HepG2 (cell line): Measurements from ENCODE around the gene ST3GAL5. TPM values are rescaled to one million over a fixed set of nuclear protein-coding genes. Genes with fewer than 3 reads are reported as not detected.

Experiments
- AGO2 ChIP-seq: fragments of 200-400 bp; formaldehyde crosslinking; optimal IDR thresholded peaks from 2 replicates; pipeline ENCODE3; 2017; ENCODE audit warnings: mild to moderate bottlenecking, low read depth, low read length, moderate library complexity
- BHLHE40 ChIP-seq: IDR thresholded peaks from 2 replicates; pipeline ENCODE4 v1.6.1; 2011; ENCODE audit warnings: low read length, improper control_type of control experiment
- HMG20A ChIP-seq: IDR thresholded peaks from 2 replicates; pipeline ENCODE4 v1.6.1; 2016; ENCODE audit warnings: borderline replicate concordance
- KLF15 ChIP-seq: sonication (generic); formaldehyde crosslinking; IDR thresholded peaks from 2 replicates; pipeline ENCODE4 v1.8.1; 2023; ENCODE audit warnings: borderline replicate concordance, mild to moderate bottlenecking, inconsistent platforms, missing genetic modification reagents, mixed read lengths
- MTA3 ChIP-seq: sonication (generic); formaldehyde crosslinking; IDR thresholded peaks from 2 replicates; pipeline ENCODE4 v1.4.0; 2020; ENCODE audit warnings: missing genetic modification reagents
- MZF1 ChIP-seq: sonication (generic); formaldehyde crosslinking; IDR thresholded peaks from 2 replicates; pipeline ENCODE4 v1.8.1; 2023; ENCODE audit warnings: mild to moderate bottlenecking, missing genetic modification reagents, borderline replicate concordance
- NFYB ChIP-seq: sonication (generic); formaldehyde crosslinking; IDR thresholded peaks from 2 replicates; pipeline ENCODE4 v1.4.0; 2020; ENCODE audit warnings: missing genetic modification reagents
- SOX6 ChIP-seq, 2 experiments: fragments of 450-650 bp in 1 of 2; sonication (generic) in 1 of 2; formaldehyde crosslinking in 1 of 2; IDR thresholded peaks; 2 replicates each; pipeline versions ENCODE4 v1.4.0 to v1.6.1; 2017 to 2020; ENCODE audit warnings: antibody characterized with exemption in 1 of 2, mild to moderate bottlenecking in 1 of 2, missing genetic modification reagents in 1 of 2
- SP2 ChIP-seq: sonication (generic); formaldehyde crosslinking; IDR thresholded peaks from 2 replicates; pipeline ENCODE4 v1.5.1; 2020; ENCODE audit warnings: mild to moderate bottlenecking, missing genetic modification reagents
- ZNF263 ChIP-seq: sonication (generic); formaldehyde crosslinking; IDR thresholded peaks from 2 replicates; pipeline ENCODE4 v1.4.0; 2020; ENCODE audit warnings: missing genetic modification reagents
- ZNF264 ChIP-seq: sonication (generic); formaldehyde crosslinking; IDR thresholded peaks from 2 replicates; pipeline ENCODE4 v1.4.0; 2020; ENCODE audit warnings: missing genetic modification reagents
- polyA plus RNA-seq, 8 experiments: library from polyadenylated mRNA; depleted of rRNA in 3 of 8; stranded (reverse) in 7 of 8; unstranded in 1 of 8; fragments of >200 nt; fragmentation: Illumina TruSeq in 4 of 8; extraction: Trizol in 4 of 8; gene quantifications; 2 replicates each; pipeline versions ENCODE4 v1.2.1 to v1.2.3, GENCODE V29; 2011 to 2016; ENCODE audit warnings: low read depth in 4 of 8, missing spikeins in 1 of 8, mixed read lengths in 1 of 8; ENCODE audit not compliant: insufficient read depth in 1 of 8
- total RNA-seq, 5 experiments: library from RNA; depleted of rRNA; stranded (reverse); fragments of >200 nt; fragmentation: Illumina TruSeq; extraction: Trizol; gene quantifications; 2 replicates each; pipeline ENCODE4 v1.2.3, GENCODE V29; 2016; ENCODE audit warnings: low read depth in 1 of 5
- TF ChIP-seq, protein P1 (sequence below): sonication (generic); formaldehyde crosslinking; IDR thresholded peaks from 2 replicates; pipeline ENCODE4 v1.8.0; 2022; ENCODE audit warnings: mild to moderate bottlenecking, missing genetic modification reagents; ENCODE audit not compliant: insufficient replicate concordance
- TF ChIP-seq, protein P2 (sequence below): sonication (generic); formaldehyde crosslinking; IDR thresholded peaks from 2 replicates; pipeline ENCODE4 v1.8.0; 2022; ENCODE audit warnings: low read depth, missing genetic modification reagents
- TF ChIP-seq, protein P3 (sequence below): sonication (generic); formaldehyde crosslinking; IDR thresholded peaks from 2 replicates; pipeline ENCODE4 v1.5.1; 2020; ENCODE audit warnings: mild to moderate bottlenecking, missing genetic modification reagents
- TF ChIP-seq, protein P4 (sequence below): sonication (generic); formaldehyde crosslinking; IDR thresholded peaks from 2 replicates; pipeline ENCODE4 v1.4.0; 2020; ENCODE audit warnings: mild to moderate bottlenecking, missing genetic modification reagents
- TF ChIP-seq, protein P5 (sequence below): sonication (generic); formaldehyde crosslinking; conservative IDR thresholded peaks from 2 replicates; pipeline ENCODE4 v1.4.0; 2020; ENCODE audit warnings: mild to moderate bottlenecking, missing genetic modification reagents, moderate library complexity
- TF ChIP-seq, protein P6 (sequence below): sonication (generic); formaldehyde crosslinking; IDR thresholded peaks from 2 replicates; pipeline ENCODE4 v1.5.1; 2020; ENCODE audit warnings: missing genetic modification reagents, mild to moderate bottlenecking, borderline replicate concordance

Gene ST3GAL5
- total and polyA plus RNA-seq, 2 of the 13 experiments (the other 11 are each of a cell fraction or from before 2014, with no cell fraction given) = 1.3 to 2.0 TPM

DNA sequence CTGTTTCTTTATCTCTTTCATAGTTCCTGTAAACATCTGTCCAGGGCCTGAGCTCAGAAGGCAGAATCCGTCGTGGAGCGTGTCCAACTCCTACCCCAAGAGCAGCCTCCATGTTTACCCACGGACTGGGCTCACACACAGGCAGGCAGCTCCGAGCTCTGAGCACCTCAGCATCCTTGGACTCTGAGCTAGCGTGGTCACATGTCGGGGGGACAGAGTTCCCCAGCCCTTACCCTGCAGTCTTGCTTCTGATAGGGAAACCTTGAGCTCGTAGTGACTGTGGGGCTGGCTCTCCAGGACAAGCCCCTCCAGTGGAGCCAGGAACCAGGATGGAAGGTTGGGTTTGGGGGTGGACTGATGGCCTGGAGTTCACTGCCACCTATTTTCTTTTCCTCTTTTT is 15.1 kb upstream of the ST3GAL5 start (continued):
- TF ChIP-seq MTA3 (CRISPR knock-in tag) (no peak), BHLHE40 (0 out of 2 replicates have a peak, but pooled peaks have one; percentile 11), AGO2 (no peak), ZNF263 (peak; percentile 53; the same call in 1 of the 2 replicates), MZF1 (CRISPR knock-in tag) (0 out of 2 replicates have a peak, but pooled peaks have one; percentile 73), NFYB (CRISPR knock-in tag) (no peak), SP2 (CRISPR knock-in tag) (no peak), HMG20A (peak; percentile 24; the same call in 1 of the 2 replicates), KLF15 (CRISPR knock-in tag) (no peak), ZNF264 (CRISPR knock-in tag) (0 out of 2 replicates have a peak, but pooled peaks have one; percentile 57), SOX6 (IDR thresholded peaks at IDR 0.05) (no peak), SOX6 (CRISPR knock-in tag; IDR thresholded peaks at IDR 0.05) (peak; percentile 27; the same call in 1 of the 2 replicates)
- TF ChIP-seq, protein P1, sequence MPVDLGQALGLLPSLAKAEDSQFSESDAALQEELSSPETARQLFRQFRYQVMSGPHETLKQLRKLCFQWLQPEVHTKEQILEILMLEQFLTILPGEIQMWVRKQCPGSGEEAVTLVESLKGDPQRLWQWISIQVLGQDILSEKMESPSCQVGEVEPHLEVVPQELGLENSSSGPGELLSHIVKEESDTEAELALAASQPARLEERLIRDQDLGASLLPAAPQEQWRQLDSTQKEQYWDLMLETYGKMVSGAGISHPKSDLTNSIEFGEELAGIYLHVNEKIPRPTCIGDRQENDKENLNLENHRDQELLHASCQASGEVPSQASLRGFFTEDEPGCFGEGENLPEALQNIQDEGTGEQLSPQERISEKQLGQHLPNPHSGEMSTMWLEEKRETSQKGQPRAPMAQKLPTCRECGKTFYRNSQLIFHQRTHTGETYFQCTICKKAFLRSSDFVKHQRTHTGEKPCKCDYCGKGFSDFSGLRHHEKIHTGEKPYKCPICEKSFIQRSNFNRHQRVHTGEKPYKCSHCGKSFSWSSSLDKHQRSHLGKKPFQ (CRISPR knock-in tag) = no peak
- TF ChIP-seq, protein P2, sequence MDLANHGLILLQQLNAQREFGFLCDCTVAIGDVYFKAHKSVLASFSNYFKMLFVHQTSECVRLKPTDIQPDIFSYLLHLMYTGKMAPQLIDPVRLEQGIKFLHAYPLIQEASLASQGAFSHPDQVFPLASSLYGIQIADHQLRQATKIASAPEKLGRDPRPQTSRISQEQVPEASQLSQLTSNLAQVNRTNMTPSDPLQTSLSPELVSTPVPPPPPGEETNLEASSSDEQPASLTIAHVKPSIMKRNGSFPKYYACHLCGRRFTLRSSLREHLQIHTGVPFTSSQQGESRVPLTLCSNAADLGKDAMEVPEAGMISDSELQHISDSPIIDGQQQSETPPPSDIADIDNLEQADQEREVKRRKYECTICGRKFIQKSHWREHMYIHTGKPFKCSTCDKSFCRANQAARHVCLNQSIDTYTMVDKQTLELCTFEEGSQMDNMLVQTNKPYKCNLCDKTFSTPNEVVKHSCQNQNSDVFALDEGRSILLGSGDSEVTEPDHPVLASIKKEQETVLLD (CRISPR knock-in tag) = no peak
- TF ChIP-seq, protein P3, sequence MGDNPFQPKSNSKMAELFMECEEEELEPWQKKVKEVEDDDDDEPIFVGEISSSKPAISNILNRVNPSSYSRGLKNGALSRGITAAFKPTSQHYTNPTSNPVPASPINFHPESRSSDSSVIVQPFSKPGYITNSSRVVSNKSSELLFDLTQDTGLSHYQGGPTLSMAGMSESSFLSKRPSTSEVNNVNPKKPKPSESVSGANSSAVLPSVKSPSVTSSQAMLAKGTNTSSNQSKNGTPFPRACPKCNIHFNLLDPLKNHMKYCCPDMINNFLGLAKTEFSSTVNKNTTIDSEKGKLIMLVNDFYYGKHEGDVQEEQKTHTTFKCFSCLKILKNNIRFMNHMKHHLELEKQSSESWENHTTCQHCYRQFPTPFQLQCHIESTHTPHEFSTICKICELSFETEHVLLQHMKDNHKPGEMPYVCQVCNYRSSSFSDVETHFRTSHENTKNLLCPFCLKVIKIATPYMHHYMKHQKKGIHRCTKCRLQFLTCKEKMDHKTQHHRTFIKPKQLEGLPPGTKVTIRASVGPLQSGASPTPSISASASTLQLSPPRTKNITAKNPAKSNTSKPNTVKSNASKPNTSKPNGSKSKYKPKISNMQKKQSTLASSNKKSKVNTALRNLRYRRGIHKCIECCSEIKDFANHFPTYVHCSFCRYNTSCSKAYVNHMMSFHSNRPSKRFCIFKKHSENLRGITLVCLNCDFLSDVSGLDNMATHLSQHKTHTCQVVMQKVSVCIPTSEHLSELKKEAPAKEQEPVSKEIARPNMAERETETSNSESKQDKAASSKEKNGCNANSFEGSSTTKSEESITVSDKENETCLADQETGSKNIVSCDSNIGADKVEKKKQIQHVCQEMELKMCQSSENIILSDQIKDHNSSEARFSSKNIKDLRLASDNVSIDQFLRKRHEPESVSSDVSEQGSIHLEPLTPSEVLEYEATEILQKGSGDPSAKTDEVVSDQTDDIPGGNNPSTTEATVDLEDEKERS = 0 out of 2 replicates have a peak, but pooled peaks have one; percentile 45
- TF ChIP-seq, protein P4, sequence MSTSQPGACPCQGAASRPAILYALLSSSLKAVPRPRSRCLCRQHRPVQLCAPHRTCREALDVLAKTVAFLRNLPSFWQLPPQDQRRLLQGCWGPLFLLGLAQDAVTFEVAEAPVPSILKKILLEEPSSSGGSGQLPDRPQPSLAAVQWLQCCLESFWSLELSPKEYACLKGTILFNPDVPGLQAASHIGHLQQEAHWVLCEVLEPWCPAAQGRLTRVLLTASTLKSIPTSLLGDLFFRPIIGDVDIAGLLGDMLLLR (CRISPR knock-in tag) = no peak
- TF ChIP-seq, protein P5, sequence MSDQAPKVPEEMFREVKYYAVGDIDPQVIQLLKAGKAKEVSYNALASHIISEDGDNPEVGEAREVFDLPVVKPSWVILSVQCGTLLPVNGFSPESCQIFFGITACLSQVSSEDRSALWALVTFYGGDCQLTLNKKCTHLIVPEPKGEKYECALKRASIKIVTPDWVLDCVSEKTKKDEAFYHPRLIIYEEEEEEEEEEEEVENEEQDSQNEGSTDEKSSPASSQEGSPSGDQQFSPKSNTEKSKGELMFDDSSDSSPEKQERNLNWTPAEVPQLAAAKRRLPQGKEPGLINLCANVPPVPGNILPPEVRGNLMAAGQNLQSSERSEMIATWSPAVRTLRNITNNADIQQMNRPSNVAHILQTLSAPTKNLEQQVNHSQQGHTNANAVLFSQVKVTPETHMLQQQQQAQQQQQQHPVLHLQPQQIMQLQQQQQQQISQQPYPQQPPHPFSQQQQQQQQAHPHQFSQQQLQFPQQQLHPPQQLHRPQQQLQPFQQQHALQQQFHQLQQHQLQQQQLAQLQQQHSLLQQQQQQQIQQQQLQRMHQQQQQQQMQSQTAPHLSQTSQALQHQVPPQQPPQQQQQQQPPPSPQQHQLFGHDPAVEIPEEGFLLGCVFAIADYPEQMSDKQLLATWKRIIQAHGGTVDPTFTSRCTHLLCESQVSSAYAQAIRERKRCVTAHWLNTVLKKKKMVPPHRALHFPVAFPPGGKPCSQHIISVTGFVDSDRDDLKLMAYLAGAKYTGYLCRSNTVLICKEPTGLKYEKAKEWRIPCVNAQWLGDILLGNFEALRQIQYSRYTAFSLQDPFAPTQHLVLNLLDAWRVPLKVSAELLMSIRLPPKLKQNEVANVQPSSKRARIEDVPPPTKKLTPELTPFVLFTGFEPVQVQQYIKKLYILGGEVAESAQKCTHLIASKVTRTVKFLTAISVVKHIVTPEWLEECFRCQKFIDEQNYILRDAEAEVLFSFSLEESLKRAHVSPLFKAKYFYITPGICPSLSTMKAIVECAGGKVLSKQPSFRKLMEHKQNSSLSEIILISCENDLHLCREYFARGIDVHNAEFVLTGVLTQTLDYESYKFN (CRISPR knock-in tag) = peak; percentile 68
- TF ChIP-seq, protein P6, sequence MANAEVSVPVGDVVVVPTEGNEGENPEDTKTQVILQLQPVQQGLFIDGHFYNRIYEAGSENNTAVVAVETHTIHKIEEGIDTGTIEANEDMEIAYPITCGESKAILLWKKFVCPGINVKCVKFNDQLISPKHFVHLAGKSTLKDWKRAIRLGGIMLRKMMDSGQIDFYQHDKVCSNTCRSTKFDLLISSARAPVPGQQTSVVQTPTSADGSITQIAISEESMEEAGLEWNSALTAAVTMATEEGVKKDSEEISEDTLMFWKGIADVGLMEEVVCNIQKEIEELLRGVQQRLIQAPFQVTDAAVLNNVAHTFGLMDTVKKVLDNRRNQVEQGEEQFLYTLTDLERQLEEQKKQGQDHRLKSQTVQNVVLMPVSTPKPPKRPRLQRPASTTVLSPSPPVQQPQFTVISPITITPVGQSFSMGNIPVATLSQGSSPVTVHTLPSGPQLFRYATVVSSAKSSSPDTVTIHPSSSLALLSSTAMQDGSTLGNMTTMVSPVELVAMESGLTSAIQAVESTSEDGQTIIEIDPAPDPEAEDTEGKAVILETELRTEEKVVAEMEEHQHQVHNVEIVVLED = no peak
